ENCODE data around the gene RNF114.

The RNF114 gene, protein sequence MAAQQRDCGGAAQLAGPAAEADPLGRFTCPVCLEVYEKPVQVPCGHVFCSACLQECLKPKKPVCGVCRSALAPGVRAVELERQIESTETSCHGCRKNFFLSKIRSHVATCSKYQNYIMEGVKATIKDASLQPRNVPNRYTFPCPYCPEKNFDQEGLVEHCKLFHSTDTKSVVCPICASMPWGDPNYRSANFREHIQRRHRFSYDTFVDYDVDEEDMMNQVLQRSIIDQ

GRCh38 chr20:49936153-49937026 lies at the start of gene RNF114:
Gene RNF114 (plus strand): TSS chr20:49936397. CDS start chr20:49936413, 16 bp downstream.
- in situ Hi-C loops (cut with MboI; ENCODE audit: low pct_unique_long_range_greater_than_20kb, low sequenced_read_pairs, unreplicated experiment) = no loop called here
- TF ChIP-seq, protein P1, sequence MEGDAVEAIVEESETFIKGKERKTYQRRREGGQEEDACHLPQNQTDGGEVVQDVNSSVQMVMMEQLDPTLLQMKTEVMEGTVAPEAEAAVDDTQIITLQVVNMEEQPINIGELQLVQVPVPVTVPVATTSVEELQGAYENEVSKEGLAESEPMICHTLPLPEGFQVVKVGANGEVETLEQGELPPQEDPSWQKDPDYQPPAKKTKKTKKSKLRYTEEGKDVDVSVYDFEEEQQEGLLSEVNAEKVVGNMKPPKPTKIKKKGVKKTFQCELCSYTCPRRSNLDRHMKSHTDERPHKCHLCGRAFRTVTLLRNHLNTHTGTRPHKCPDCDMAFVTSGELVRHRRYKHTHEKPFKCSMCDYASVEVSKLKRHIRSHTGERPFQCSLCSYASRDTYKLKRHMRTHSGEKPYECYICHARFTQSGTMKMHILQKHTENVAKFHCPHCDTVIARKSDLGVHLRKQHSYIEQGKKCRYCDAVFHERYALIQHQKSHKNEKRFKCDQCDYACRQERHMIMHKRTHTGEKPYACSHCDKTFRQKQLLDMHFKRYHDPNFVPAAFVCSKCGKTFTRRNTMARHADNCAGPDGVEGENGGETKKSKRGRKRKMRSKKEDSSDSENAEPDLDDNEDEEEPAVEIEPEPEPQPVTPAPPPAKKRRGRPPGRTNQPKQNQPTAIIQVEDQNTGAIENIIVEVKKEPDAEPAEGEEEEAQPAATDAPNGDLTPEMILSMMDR (IDR thresholded peaks at IDR 0.05; ENCODE audit: extremely low read depth, insufficient read depth, missing control alignments) = no peak
- DNase-seq (ENCODE audit: low spot score) = peak; percentile 97

- in situ Hi-C loops (cut with MboI; ENCODE audit: low pct_unique_long_range_greater_than_20kb, low sequenced_read_pairs, unreplicated experiment) = no loop called here
- no peak for DNase-seq (ENCODE audit: low spot score)
- TF ChIP-seq, protein P1 (IDR thresholded peaks at IDR 0.05; ENCODE audit: extremely low read depth, insufficient read depth, missing control alignments) = no peak
These were observed 49.5 kb upstream of the RNF114 start for GRCh38 chr20:49886571-49887213.

GRCh38 chr20:49887251-49888211 lies 48.7 kb upstream of the RNF114 start:
- in situ Hi-C loops (cut with MboI; ENCODE audit: low pct_unique_long_range_greater_than_20kb, low sequenced_read_pairs, unreplicated experiment) = no loop called here
- DNase-seq (ENCODE audit: low spot score) = no peak
- TF ChIP-seq, protein P1 (IDR thresholded peaks at IDR 0.05; ENCODE audit: extremely low read depth, insufficient read depth, missing control alignments) = no peak

DNA sequence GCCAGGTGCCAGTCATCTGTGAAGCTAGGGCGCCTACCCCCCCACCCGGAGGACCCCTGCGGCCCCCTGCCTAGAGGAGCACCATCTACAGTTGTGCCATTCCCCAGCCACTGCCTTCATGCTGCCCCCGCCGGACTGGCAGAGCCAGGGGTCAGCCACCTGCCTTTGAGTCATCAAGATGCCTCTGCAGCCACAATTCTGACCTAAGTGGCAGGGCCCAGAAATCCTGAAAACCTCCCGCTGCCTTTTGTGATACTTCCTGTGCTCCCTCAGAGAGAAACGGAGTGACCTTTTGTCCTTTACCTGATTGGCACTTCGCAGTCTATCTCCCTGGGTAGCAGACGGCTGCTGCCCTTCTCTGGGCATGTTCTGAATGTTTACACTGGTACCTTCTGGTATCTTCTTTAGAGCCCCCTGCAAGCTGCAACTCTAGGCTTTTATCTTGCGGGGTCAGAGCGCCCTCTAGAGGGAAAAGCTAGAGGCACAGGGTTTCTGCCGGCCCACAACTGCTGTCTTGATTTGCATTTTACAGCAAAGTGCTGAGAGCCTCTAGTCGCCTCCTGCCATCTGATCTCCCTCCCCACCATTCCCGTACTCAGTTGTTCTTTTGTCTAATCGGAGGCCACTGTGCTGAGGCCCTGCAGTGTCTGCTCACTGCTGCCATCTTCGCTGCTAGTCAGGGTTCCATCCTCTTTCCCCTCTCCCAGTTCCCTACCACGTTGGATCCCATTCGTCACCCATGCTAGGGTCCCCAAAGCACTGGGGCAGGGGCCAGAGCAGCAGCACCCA lies 47.8 kb upstream of the RNF114 start:
- in situ Hi-C loops (cut with MboI; ENCODE audit: low pct_unique_long_range_greater_than_20kb, low sequenced_read_pairs, unreplicated experiment) = no loop called here
- peak; percentile 88 for DNase-seq (ENCODE audit: low spot score)
- TF ChIP-seq, protein P1 (IDR thresholded peaks at IDR 0.05; ENCODE audit: extremely low read depth, insufficient read depth, missing control alignments) = peak; percentile 74

DNA sequence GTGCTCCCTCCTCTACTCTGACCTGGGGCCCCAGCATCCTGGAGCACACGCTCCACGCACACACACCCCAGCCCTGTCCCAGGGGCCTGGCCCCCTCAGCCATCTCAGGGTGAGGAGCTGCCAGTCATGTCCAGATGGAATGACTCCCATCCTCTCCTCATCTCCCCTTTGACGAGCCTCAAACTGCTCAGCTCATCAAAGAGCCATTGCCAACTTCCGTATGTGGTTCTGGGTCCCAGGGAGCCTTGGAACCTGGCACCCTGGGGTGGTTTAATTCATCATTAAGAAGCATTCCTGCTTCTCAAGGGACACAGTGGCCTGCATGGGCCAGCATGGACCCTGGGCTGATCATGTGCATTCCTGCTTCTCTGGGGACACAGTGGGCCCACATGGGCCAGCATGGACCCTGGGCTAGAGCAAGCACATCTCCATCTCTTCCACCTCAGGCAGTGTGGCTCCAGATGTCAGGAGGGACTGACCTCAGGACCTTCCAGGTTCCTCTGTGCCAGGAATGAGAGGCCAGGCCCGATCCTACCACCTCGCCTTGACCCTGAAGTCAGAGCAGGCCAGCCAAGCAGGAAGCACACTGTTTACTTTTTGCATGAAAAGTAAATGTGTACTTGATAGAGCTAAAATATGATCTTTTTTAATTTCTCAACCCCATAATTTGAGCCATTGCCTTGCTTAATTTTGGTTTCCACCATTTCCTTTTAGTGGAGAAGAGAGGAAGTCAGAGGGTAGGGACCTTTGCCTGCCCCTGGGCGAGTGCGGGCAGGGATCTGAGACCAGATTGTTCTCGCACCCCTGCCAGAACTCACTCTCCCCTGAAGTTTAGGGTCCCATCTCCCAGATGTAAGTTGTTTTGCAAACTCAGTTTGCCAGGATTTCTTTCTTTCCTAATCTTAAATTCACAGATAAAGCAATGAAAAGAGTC lies 46.9 kb upstream of the RNF114 start:
- in situ Hi-C loops (cut with MboI; ENCODE audit: low pct_unique_long_range_greater_than_20kb, low sequenced_read_pairs, unreplicated experiment) = no loop called here
- TF ChIP-seq, protein P1 (IDR thresholded peaks at IDR 0.05; ENCODE audit: extremely low read depth, insufficient read depth, missing control alignments) = no peak
- no peak for DNase-seq (ENCODE audit: low spot score)

Data from GM13977 (cell line).